Measurements from ENCODE around the gene ZNF823. TPM values are rescaled to one million over a fixed set of nuclear protein-coding genes. Genes with fewer than 3 reads are reported as not detected.
A peak's percentile ranks its signal among the peaks of the same experiment; 100 is the strongest.

The ZNF823 gene
- total and polyA plus RNA-seq, 9 of the 15 experiments (the other 6 are each of a cell fraction or from before 2014, with no cell fraction given) = 4.0 to 13.4 (median 6.1) TPM

DNA sequence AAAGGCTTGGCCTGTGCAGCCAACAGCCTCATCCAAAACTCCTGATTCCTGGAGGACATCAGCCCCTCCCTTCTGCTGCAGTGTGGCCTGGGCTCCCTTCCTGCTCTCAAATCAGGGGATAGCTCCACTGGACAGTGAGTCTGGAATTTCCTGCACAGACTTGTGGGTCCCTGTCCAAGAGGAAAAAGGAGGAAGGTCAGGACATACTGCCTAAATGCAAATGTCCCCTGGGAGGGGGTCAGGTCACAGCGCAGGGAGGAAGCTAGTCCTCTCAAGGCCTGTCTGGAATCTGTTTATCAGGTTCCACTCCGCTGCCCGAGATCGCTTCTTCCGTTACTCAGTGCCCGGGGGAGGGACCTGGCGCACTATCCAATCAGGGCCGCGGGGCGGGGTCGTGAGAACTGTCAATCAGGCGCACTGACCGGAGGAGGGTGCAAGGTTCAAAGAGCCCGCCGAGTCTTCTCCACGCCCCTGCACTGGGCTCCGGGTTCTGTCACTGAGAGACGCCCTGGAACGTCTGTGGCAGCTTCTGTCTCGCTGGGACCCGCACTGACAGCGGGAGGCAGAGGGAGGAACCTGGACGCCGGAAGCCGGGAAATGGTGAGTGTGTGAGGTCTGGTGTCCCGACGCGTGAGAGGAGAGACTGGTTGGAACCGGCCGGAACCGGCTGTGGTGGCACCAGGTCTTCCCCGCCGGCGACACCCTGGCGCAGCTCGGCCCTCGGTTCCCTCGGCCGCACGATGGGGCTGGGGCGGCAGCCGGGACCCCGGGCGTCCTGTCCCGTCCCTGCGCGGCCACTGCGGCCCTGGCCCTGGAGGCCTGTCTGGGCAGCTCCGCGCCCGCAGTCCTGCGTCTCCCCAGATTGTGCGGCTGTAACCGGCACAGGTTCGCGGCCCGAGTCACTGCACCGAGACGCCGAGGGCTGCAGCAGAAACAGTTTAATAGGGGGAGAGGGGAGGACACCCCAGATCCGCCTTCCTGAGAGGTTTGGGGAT is 28.1 kb upstream of the ZNF823 start, which contains the start of gene ZNF441 (continued):
- TF ChIP-seq, protein P1, sequence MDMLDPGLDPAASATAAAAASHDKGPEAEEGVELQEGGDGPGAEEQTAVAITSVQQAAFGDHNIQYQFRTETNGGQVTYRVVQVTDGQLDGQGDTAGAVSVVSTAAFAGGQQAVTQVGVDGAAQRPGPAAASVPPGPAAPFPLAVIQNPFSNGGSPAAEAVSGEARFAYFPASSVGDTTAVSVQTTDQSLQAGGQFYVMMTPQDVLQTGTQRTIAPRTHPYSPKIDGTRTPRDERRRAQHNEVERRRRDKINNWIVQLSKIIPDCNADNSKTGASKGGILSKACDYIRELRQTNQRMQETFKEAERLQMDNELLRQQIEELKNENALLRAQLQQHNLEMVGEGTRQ (CRISPR knock-in tag; IDR thresholded peaks at IDR 0.05) = no peak
- TF ChIP-seq ZNF282 (CRISPR knock-in tag; IDR thresholded peaks at IDR 0.05) = 0 out of 2 replicates have a peak, but pooled peaks have one; percentile 36
- no peak for TF ChIP-seq MCM3 (IDR thresholded peaks at IDR 0.05)
- peak; percentile 26; the same call in 1 of the 2 replicates for TF ChIP-seq ARID1B (IDR thresholded peaks at IDR 0.05)
- 0 out of 3 replicates have a peak, but pooled peaks of 1 of the 2 experiments have one; percentile 13 for TF ChIP-seq CBX3 (IDR thresholded peaks at IDR 0.05; ENCODE audit: borderline replicate concordance in 1 of 2, low read length in 2 of 2)
- TF ChIP-seq FOXA1 (IDR thresholded peaks at IDR 0.05; ENCODE audit: borderline replicate concordance) = no peak
- TF ChIP-seq, protein P2, sequence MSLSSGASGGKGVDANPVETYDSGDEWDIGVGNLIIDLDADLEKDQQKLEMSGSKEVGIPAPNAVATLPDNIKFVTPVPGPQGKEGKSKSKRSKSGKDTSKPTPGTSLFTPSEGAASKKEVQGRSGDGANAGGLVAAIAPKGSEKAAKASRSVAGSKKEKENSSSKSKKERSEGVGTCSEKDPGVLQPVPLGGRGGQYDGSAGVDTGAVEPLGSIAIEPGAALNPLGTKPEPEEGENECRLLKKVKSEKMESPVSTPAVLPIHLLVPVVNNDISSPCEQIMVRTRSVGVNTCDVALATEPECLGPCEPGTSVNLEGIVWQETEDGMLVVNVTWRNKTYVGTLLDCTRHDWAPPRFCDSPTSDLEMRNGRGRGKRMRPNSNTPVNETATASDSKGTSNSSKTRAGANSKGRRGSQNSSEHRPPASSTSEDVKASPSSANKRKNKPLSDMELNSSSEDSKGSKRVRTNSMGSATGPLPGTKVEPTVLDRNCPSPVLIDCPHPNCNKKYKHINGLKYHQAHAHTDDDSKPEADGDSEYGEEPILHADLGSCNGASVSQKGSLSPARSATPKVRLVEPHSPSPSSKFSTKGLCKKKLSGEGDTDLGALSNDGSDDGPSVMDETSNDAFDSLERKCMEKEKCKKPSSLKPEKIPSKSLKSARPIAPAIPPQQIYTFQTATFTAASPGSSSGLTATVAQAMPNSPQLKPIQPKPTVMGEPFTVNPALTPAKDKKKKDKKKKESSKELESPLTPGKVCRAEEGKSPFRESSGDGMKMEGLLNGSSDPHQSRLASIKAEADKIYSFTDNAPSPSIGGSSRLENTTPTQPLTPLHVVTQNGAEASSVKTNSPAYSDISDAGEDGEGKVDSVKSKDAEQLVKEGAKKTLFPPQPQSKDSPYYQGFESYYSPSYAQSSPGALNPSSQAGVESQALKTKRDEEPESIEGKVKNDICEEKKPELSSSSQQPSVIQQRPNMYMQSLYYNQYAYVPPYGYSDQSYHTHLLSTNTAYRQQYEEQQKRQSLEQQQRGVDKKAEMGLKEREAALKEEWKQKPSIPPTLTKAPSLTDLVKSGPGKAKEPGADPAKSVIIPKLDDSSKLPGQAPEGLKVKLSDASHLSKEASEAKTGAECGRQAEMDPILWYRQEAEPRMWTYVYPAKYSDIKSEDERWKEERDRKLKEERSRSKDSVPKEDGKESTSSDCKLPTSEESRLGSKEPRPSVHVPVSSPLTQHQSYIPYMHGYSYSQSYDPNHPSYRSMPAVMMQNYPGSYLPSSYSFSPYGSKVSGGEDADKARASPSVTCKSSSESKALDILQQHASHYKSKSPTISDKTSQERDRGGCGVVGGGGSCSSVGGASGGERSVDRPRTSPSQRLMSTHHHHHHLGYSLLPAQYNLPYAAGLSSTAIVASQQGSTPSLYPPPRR (CRISPR knock-in tag; IDR thresholded peaks at IDR 0.05; ENCODE audit: borderline replicate concordance) = no peak
- TF ChIP-seq DACH1 (IDR thresholded peaks at IDR 0.05; ENCODE audit: partially characterized antibody) = no peak
- TF ChIP-seq TEAD1 (CRISPR knock-in tag; IDR thresholded peaks at IDR 0.05) = peak in 1 of 2 experiments; percentile 15; a peak in 1 of 4 replicates
- peak; percentile 19 for TF ChIP-seq CREM (IDR thresholded peaks at IDR 0.05; ENCODE audit: low read depth)
- TF ChIP-seq, protein P3, sequence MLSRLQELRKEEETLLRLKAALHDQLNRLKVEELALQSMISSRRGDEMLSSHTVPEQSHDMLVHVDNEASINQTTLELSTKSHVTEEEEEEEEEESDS (CRISPR knock-in tag; IDR thresholded peaks at IDR 0.05) = no peak
- TF ChIP-seq NFXL1 (CRISPR knock-in tag; IDR thresholded peaks at IDR 0.05) = no peak
- peak; percentile 42 for TF ChIP-seq HNRNPLL (IDR thresholded peaks at IDR 0.05; ENCODE audit: low read depth, low read length, poor library complexity, severe bottlenecking)
- TF ChIP-seq ZNF184 (CRISPR knock-in tag; IDR thresholded peaks at IDR 0.05) = no peak
- no peak for TF ChIP-seq ILK (tag; IDR thresholded peaks at IDR 0.05; ENCODE audit: borderline replicate concordance, low read depth)
- TF ChIP-seq, protein P4, sequence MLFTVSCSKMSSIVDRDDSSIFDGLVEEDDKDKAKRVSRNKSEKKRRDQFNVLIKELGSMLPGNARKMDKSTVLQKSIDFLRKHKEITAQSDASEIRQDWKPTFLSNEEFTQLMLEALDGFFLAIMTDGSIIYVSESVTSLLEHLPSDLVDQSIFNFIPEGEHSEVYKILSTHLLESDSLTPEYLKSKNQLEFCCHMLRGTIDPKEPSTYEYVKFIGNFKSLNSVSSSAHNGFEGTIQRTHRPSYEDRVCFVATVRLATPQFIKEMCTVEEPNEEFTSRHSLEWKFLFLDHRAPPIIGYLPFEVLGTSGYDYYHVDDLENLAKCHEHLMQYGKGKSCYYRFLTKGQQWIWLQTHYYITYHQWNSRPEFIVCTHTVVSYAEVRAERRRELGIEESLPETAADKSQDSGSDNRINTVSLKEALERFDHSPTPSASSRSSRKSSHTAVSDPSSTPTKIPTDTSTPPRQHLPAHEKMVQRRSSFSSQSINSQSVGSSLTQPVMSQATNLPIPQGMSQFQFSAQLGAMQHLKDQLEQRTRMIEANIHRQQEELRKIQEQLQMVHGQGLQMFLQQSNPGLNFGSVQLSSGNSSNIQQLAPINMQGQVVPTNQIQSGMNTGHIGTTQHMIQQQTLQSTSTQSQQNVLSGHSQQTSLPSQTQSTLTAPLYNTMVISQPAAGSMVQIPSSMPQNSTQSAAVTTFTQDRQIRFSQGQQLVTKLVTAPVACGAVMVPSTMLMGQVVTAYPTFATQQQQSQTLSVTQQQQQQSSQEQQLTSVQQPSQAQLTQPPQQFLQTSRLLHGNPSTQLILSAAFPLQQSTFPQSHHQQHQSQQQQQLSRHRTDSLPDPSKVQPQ (CRISPR knock-in tag; IDR thresholded peaks at IDR 0.05; ENCODE audit: borderline replicate concordance) = no peak

All from K562 (cell line).